ENCODE measurements around the gene DGKH.

- no peak for TF ChIP-seq CTCF (IDR thresholded peaks at IDR 0.05)
- no peak for TF ChIP-seq POLR2AphosphoS5 (IDR thresholded peaks at IDR 0.05)
These were observed 11.7 kb upstream of the DGKH start for GRCh38 chr13:42036711-42037110.

Data from esophagus muscularis mucosa (tissue), 3 donors.